Psoas muscle (tissue), 8 donors: ENCODE data around the gene MRPS18C. TPM values are rescaled to one million over a fixed set of nuclear protein-coding genes. Genes with fewer than 3 reads are reported as not detected.
A peak's percentile ranks its signal among the peaks of the same experiment; 100 is the strongest.

Experiments
- ATAC-seq, 4 donors: fragments of 200-7000 bp; cut with Tn5 transposase; one replicate each; pipeline ENCODE4 v1.9.1; 2020; ENCODE audit warnings: moderate library complexity in 3 of 4, mild to moderate bottlenecking in 2 of 4
- DNase-seq, 2 donors: peaks; one replicate each; pipeline ENCODE4 v3.0.0-alpha.2; 2020
- H3K27ac ChIP-seq: fragments of 200-600 bp; one replicate; pipeline ENCODE4 v1.8.0; 2022
- H3K27me3 ChIP-seq, 3 donors: fragments of 200-600 bp in 1 of 3; one replicate each; pipeline versions ENCODE4 v1.6.1 to v1.8.0; 2013 to 2022; ENCODE audit warnings: low read length in 2 of 3, mild to moderate bottlenecking in 2 of 3, moderate library complexity in 1 of 3; ENCODE audit not compliant: insufficient read depth in 3 of 3
- H3K36me3 ChIP-seq, 2 donors: fragments of 200-600 bp in 1 of 2; one replicate each; pipeline versions ENCODE4 v1.6.1 to v1.8.0; 2013 to 2022; ENCODE audit warnings: low read depth in 1 of 2, mild to moderate bottlenecking in 1 of 2, moderate library complexity in 1 of 2; ENCODE audit not compliant: insufficient read depth in 1 of 2
- H3K4me1 ChIP-seq: fragments of 200-600 bp; one replicate; pipeline ENCODE4 v1.8.0; 2022
- H3K4me3 ChIP-seq: fragments of 200-600 bp; one replicate; pipeline ENCODE4 v1.8.0; 2022; ENCODE audit warnings: mild to moderate bottlenecking
- H3K9me3 ChIP-seq: fragments of 200-600 bp; one replicate; pipeline ENCODE4 v1.8.0; 2022
- WGBS, 3 donors: extraction: QIAGEN DNeasy Blood & Tissue Kit; methylation state at CpG; one replicate each; pipeline versions ENCODE4 v1.1.6 to v1.1.7; 2013; 5-methylcytosine and 5-hydroxymethylcytosine counted together
- intact Hi-C, 2 donors: fragments of 100-400 bp; cut with DNase I; formaldehyde crosslinking; loops; one replicate each; pipeline versions ENCODE4 v1.11.0 to v1.14.2; 2022
- polyA plus RNA-seq, 3 donors: library from polyadenylated mRNA; stranded (reverse); fragments of 200-250 nt; gene quantifications; one replicate each; pipeline ENCODE4 v1.2.3, GENCODE V29; 2013
- total RNA-seq, 4 donors: library from RNA; stranded (reverse); fragmentation: NEBNext Ultra II Directional in 2 of 4; extraction: Animal tissue kit (Norgen Biotek cat#: 25700) in 2 of 4; gene quantifications; one replicate each; pipeline versions ENCODE4 v1.2.1 to v1.2.4, GENCODE V29; 2021 to 2023
- TF ChIP-seq, protein P1 (sequence below): fragments of 200-600 bp; IDR thresholded peaks from one replicate; pipeline ENCODE4 v1.8.0; 2022; ENCODE audit warnings: antibody characterized with exemption
- donor health status: healthy with polysubstance abuse.
- donor health status: DM: no; HTN: no; CAD: no; lungs with moderate emphysema.
- donor health status: Bipolar disorder and iron deficiency.
- donor health status: healthy.
- donor health status: DM: yes; HTN: yes; CAD: no.
- donor health status: DM: no; HTN: no; CAD: no.
- donor health status: DM: no; HTN: no; CAD: no.
- donor health status: DM: yes; HTN: yes; CAD: no.

MRPS18C gene
- total and polyA plus RNA-seq, 7 donors = 35.6 to 78.4 (median 48.9) TPM

DNA sequence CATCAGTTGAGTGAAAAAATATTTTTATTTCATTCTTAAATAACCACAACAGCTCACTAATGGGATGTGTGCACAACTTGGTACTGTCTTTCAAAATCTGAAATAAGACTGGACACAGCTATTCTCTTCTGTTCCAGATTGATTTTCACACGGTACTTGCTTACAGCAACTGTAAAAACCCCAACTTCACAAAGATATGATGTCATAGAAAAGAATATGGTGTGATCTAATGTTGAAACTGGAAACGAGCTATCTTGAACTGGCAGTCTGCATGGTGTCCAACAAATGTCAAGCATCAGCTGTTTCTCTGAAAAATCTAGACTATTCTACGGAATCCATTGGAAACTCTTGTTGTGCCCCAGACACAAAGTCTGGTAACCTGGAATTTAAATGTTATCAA is 15.0 kb upstream of the MRPS18C start:
- 42 to 59% (median 46%) methylated on average over 3 of the region's 3 CpGs for WGBS, 3 donors
- Histone ChIP-seq H3K9me3 (no peaks in the 10 kb centered on the region), H3K4me3 (no peak overlapping the region), H3K27ac (no peak overlapping the region), H3K36me3 (peaks cover 0 to 100% of the 10 kb centered on the region in 2 donors), H3K27me3 (no peaks in the 10 kb centered on the region), H3K4me1 (no peaks in the 10 kb centered on the region)
- no peak for DNase-seq
- no peak for ATAC-seq
- TF ChIP-seq, protein P1, sequence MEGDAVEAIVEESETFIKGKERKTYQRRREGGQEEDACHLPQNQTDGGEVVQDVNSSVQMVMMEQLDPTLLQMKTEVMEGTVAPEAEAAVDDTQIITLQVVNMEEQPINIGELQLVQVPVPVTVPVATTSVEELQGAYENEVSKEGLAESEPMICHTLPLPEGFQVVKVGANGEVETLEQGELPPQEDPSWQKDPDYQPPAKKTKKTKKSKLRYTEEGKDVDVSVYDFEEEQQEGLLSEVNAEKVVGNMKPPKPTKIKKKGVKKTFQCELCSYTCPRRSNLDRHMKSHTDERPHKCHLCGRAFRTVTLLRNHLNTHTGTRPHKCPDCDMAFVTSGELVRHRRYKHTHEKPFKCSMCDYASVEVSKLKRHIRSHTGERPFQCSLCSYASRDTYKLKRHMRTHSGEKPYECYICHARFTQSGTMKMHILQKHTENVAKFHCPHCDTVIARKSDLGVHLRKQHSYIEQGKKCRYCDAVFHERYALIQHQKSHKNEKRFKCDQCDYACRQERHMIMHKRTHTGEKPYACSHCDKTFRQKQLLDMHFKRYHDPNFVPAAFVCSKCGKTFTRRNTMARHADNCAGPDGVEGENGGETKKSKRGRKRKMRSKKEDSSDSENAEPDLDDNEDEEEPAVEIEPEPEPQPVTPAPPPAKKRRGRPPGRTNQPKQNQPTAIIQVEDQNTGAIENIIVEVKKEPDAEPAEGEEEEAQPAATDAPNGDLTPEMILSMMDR = no peak
- intact Hi-C loops = no loop called here

DNA sequence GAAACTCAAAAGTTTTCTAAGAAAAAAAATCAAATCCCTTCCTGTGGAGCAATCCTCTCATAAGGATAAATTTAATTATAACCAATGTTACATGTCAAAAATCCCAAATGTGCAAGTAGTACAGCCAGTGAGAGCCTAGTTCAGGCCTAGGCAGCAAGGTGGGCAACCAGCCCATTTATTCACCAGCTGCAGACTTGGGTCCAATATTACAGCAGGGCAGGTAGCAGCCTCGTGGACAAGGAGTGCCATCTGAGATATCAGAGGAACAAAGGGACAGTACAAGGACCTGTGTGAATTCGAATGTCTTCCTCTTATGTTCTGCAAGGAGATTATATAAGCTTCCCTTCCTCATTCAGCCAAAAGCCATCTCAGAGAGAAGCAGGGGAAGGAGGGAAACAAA is 6.8 kb upstream of the MRPS18C start:
- H3K9me3 ChIP-seq = no peaks in the 10 kb centered on the region
- DNase-seq (no peak), ATAC-seq (peak in 1 of 4 donors; percentile 77)
- no peak overlapping the region for H3K4me3 ChIP-seq
- TF ChIP-seq, protein P1 = no peak
- peaks cover 0 to 44% of the 10 kb centered on the region in 2 donors for H3K36me3 ChIP-seq
- H3K4me1 ChIP-seq = no peaks in the 10 kb centered on the region
- intact Hi-C loops = no loop called here
- 38 to 65% (median 41%) methylated on average over 2 of the region's 2 CpGs for WGBS, 3 donors
- no peaks in the 10 kb centered on the region for H3K27me3 ChIP-seq
- no peak overlapping the region for H3K27ac ChIP-seq

DNA sequence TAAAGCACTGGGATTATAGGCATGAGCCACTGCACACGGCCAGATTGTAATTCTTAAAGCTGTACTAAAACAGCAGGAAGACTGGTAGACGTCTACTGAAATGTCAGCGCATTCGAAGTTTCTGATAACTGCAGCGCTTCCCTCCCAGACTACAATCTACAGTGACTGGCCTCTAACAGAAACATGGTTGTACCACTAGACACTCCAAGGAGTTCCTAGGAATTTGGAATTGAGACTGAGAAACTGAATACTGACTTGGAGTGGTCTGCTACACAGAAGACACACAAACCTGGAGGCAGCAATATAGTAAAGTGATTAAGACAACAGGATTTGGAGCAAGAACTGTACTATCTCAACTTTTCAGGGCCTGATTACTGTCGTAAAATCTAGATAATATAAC is 1.2 kb upstream of the MRPS18C start:
- ATAC-seq (no peak), DNase-seq (no peak)
- Histone ChIP-seq H3K27me3 (no peaks in the 10 kb centered on the region), H3K27ac (peak overlapping the region; percentile 96), H3K4me3 (peak overlapping the region; percentile 83), H3K36me3 (peaks cover 0 to 42% of the 10 kb centered on the region in 2 donors), H3K9me3 (no peaks in the 10 kb centered on the region), H3K4me1 (peaks cover 16% of the 10 kb centered on the region)
- intact Hi-C loops = loop anchor here in 1 of 2 donors (2.0 to 10.0 kb wide), 2 partner anchors 170 to 1080 kb away; partner anchors contain the start of genes COQ2 and HNRNPD
- TF ChIP-seq, protein P1 = no peak
- 26 to 35% (median 32%) methylated on average over 6 of the region's 6 CpGs for WGBS, 3 donors

DNA sequence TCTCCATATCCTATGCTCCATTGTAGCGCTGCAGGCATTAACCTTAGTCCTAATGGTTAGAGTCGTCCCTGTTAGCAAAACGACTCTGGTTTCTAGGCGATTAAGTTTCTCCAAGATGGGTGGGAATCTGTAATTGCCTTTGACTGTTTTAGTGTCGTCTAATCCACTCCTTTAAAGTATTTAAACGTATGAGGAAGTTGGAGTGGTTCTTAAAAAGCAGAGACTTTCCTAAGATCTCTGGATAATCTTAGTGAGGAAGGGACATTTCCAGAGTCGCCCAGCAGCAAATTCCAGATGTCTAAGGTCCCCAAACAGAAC is 285 bp downstream of the MRPS18C start:
- TF ChIP-seq, protein P1 = no peak
- no peaks in the 10 kb centered on the region for H3K27me3 ChIP-seq
- peak overlapping the region; percentile 96 for H3K27ac ChIP-seq
- no peaks in the 10 kb centered on the region for H3K9me3 ChIP-seq
- WGBS, 3 donors = 0% methylated on average over 7 of the region's 7 CpGs
- H3K4me1 ChIP-seq = peaks cover 16% of the 10 kb centered on the region
- intact Hi-C loops = loop anchor here in 1 of 2 donors (10.0 kb wide), 1 partner anchor 1081 kb away; the partner anchor contains the start of gene HNRNPD
- ATAC-seq = no peak
- no peak for DNase-seq
- H3K4me3 ChIP-seq = peak overlapping the region; percentile 83
- peaks cover 4 to 56% of the 10 kb centered on the region in 2 donors for H3K36me3 ChIP-seq

DNA sequence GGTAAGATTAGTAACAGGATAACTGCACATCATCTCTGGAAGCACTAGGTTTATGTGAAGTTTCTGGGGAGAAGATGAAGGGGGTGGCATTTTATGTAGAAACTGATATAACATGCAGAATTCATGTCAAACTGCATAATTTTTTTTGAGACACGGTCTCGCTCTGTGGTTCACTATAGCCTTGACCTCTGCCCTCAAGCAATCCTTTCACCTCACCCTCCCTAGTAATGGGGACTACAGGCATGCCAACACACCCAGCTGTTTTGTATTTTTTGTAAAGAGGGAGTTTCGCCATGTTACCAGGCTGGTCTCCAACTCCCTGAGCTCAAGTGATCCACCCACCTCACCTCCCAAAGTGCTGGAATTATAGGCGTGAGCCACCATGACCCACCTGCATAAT is 17.6 kb downstream of the MRPS18C start:
- WGBS, 3 donors = 83 to 92% (median 92%) methylated on average over 4 of the region's 4 CpGs
- intact Hi-C loops = no loop called here

More for the DNA sequence above, 17.6 kb downstream of the MRPS18C start:
- Histone ChIP-seq H3K27me3 (no peaks in the 10 kb centered on the region), H3K9me3 (no peaks in the 10 kb centered on the region), H3K27ac (no peak overlapping the region), H3K36me3 (peaks cover 0 to 72% of the 10 kb centered on the region in 2 donors), H3K4me3 (no peak overlapping the region), H3K4me1 (no peaks in the 10 kb centered on the region)
- DNase-seq (no peak), ATAC-seq (no peak)
- TF ChIP-seq, protein P1 = no peak
